NCI-H128 (cell line): ENCODE measurements around the gene GEMIN7.

Experiments
- DNase-seq: peaks from one replicate; lab custom pipeline; 2025; ENCODE audit not compliant: unreplicated experiment; lab: John Stamatoyannopoulos, UW

GEMIN7 gene

DNA sequence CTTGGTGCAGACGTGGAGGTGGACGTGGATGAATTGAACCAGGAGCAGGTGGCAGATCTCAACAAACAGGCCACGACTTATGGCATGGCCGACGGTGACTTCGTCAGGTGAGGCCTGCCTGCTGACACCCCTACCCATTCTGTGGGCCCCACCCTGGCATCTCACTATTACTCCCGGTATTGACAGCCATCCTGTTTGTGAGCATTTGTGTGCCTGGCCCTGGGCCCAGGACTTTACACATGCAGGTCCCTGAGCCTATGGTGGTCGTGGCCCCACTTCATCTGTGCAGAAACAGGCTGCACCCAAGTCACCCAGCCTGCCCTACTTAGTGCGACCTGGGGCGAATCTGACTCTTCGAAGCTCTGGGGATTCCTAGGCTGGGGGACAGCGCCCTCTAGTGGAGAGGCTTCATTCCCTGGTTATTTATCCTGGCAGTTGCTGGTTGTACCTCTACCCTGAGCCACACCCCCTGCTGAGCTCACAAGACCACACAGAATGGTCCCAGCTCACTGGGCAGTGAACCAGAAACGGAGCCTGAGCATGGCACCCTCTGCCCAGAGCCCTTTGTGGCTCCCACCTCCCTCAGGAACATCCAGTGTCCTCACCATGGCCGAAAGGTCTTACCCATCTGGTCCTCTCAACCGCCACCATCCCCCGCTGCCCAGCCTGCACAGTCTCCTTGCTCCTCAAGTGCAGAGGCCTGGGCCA is 19.6 kb upstream of the GEMIN7 start:
- peak; percentile 19 for DNase-seq

DNA sequence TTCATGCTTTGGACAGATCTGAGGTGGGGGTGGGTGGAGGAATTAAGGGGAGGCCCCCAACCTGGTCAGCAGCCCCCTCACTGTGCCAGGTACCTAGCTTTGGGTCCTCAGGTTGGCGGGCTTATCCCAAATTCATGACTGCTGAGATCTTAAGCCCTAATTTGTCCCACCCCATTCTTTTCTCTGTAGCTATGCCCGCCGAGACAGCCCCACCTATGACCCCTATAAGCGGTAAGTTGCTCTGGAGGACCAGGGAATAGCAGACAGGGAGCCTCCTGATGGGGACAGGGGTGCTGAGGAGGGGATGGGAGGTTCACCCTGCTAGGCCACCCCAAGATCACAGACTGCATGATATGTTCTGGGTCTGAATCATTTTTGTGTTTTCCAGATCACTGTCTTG is 17.1 kb upstream of the GEMIN7 start:
- no peak for DNase-seq

DNA sequence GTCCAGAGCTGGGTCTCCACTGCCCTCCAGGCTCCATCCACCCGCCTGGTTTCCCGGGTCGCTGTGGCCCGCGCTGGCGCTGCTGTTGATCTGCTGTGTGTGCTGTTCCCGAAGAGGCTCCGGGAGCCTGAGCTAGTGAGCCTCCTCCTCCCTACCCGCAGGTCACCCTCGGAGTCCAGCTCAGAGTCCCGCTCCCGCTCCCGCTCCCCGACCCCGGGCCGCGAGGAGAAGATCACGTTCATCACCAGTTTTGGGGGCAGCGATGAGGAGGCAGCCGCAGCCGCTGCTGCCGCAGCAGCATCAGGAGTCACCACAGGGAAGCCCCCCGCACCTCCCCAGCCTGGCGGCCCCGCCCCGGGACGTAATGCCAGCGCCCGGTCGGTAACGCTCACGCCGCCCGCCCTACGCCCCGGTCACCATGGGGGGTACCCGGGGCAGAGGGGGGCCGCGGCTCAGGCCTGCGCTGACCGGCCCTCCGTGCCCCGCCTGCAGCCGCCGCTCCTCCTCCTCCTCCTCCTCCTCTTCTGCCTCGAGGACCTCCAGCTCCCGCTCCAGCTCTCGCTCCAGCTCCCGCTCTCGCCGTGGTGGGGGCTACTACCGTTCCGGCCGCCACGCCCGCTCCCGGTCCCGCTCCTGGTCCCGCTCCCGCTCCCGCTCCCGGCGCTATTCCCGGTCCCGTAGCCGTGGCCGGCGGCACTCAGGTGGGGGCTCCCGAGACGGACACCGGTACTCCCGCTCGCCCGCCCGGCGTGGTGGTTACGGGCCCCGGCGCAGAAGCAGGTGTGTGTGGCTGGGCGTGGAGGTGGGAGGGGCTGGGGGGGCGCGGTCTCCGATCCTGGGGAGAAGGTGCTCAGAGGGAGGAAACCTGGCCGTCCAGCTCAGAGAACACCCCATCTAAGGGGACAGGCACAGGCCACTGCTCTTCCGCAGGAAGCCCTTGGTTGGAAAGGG is 14.9 kb upstream of the GEMIN7 start:
- DNase-seq: no peak

DNA sequence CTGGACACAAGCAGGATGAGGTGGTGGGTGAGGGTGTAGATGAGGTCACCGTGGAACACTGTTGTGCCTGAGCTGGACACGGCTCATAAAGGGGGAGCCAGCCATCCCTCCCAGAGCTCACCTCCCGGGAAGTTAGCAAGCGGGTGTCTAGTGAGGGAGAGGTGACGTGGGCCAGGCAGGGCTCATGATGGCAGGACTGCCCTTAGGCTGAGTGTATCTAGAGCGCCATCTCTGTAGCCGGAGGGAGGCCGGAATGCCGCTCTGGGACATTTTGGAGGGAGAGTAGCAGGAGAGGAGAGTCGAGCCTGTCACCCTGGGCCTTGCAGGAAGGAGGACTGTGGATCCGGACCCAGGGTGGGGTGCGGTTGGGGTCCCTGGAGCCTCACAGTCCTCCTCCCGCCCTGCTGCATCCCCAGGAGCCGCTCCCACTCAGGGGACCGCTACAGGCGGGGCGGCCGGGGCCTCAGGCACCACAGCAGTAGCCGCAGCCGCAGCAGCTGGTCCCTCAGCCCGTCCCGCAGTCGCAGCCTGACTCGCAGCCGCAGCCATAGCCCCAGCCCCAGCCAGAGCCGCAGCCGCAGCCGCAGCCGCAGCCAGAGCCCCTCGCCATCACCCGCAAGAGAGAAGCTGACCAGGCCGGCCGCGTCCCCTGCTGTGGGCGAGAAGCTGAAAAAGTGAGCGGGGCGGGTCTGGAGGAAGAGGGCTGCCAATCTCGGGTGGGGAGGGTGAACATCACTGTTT is 12.0 kb upstream of the GEMIN7 start:
- DNase-seq: no peak

DNA sequence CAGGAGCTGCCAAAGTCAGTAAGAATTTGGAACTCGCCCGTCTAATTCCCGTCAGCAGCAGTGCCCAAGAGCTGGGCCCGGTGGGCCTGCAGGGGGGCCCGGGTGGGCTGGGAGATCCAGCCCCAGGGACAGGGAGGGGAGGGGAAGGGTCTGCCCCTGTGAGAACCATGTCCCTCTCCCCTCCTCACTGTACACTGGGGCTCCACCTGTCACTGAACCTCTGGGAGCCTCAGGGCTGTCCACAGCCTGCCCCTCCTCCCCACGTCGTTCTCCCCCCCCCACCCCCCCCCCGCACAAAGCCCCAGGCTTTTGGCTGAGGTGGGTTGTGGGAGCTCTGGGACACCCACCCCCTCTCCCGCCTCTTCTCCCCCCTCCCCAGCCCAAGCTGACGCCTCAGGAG is 11.0 kb upstream of the GEMIN7 start:
- no peak for DNase-seq

DNA sequence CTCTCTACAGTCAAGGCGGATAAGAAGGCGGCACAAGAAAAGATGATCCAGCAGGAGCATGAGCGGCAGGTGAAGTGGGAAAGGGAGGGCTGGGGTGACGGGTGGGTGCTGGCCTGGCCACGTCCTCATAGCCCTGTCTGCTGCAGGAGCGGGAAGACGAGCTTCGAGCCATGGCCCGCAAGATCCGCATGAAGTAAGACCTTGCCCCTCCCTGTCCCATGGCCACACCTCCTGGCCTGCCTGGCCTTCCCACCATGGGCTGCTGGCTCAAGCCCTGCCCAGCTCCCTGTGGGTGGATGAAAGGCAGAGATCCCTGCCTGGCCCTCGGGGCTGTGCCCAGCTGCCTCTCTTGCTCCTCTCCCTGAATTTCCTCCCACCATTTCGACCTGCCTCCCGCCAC is 10.0 kb upstream of the GEMIN7 start:
- no peak for DNase-seq

DNA sequence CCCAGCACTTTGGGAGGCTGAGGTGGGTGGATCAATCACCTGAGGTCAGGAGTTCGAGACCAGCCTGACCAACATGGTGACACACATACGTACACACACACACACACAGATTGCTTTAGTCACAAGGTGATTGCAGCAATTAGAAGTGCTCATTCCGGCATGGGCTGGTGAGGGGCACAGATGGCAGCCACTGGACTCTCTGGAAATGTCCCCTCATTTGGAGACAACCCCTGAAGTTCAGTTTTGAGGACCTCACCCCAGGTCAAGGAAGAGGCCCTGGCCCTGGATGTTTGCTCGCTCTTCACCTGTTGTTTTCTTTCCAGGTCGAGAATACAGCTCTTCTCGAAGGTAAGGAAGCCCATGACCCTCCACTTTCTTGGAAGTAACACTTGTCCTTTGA is 8.8 kb upstream of the GEMIN7 start:
- no peak for DNase-seq

DNA sequence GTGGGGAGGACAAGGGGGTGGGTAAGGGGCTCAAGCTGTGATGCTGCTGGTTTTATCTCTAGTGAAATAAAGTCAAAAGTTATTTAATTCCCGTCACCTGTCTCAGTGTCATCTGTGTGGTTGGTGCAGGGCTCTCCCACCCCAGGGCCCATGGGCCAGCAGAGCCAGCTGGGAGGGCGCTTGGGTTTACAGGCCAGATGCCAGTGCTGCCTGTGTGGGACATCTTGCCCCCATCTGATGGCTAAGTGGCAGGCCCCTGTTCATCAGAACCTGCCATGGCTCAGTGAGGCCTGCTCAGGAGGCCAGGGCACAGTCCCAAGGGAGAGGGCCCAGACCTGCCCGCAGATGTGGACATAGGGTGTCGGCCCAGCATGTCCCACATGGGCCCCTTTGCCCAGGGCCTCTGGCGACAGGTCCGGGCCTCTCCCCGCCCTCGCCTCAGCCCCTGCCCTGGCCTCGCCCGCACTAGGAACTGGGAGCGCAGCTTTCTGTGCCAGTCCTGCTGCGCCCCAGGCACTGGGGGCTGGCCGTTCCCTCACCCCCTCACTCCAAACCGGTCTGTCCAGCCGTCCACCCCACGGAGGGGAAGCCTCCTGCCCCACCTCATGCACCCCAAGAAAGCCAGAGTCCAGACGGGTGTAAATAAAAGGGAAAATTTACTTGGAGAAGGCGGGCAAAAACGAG is 8.1 kb upstream of the GEMIN7 start:
- no peak for DNase-seq

DNA sequence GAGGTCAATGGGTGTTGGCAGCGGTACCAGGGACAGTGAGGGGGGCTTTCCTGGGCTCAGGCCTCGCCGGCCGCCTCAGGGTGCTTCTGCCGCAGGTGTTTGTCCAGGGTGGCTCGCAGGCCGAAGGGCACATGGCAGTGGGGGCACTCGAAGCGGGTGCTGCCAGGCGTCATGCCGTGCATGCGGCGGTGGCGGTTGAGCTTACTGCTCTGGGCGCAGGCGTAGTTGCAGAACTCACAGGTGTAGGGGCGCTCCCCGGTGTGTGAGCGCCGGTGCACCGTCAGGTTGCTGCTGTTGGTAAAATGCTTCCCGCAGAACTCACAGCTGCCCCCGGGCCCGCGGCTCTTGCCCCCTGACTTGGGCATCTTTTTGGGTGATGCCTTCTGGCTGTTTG is 7.5 kb upstream of the GEMIN7 start:
- DNase-seq: no peak

DNA sequence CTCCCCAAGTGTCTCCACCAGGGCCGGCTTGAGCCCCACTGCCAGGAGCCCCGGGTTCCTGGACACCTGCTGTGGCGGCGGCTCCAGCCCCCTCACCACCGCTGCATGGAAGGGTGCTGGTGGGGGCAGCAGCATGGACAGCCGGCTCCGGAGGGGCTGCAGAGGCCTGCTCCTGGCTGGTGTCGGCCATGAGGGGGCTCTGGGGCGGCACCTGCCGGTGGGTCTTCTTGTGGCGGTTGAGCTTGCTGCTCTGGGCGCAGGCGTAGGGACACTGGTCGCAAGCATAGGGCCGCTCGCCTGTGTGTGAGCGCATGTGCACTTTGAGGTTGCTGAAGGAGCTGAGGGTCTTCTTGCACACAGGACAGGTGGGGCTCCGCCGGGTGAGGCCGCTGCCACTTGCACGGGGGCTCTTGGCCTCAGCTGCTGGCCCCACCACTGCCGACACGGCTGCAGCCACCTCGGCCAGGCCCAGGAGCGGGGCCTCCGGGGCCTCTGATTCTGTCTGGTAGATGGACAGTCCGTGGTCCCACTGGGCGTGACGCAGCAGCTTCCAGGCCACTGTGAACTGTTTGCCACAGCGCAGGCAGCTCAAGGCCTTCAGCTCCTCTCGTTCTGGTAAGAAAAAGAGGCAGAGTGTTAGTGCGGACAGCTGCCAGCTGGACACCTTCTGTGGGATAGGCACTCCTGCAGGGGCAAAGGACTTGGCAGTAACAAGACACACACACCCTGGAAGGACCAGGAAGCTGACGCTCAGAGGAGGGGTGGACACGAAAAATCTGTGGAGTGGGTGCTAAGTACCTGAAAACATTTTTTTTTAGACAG is 6.9 kb upstream of the GEMIN7 start:
- no peak for DNase-seq

DNA sequence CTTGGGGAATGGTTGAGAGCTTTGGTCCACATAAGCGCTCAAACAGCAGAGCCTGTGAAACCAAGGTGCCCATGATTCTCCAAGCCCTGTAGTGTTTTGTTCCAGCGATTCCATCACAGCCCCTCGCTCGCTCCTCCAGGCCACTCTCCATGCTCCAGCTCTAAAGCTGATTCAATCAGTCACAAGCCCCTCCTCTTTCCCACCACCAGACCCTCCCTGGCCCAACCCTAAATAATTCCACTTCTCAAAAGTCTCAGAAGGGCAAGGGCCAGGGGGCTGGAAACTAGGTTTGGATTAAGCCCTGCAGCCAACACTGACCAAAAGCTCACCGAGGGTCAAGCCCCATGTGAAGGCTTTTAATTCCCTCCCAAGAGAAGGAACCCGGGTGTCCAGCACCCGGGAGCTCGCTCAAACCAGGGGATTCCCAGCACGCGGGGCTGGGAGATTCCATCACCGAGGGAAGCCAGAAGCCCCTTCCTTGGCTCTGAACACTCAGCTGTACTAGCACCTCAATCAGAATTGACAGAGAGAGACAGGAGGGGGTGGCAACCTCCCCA is 4.2 kb upstream of the GEMIN7 start:
- DNase-seq: no peak

DNA sequence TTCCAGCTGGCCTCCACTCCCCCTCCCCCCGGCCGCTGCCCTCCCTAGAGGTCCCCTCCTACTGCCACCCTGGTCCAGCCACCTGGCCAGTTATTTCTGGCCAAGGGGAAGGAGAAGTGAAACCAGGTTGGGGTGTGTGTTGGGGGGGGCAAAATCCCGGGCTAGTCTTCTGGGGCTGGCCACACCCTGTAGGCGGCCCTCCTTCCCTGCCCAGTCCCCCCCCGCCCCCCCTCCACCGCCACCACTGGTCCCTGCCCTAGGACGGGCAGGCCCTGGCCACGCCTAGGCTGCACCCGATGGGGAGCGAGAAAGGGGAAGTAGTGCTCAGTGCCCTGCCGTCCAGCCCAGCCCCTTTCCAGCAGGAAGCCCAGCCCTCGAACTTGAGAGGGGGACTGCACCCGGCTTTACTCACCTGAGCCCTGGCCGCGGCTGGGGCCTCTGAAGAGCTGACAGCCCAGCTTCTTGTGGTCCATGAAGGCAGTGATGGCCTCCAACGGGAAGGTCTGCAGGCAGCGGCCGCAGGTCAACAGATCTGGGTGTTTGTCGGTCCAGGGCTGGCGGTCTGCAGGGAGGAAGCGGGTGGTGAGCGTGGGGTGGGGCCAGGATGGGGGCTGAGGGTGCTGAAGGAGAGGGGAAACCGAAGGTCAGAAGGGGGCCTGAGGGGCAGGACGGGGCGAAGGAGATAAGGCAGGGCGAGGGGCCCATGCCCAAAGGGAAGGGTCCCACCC is 3.6 kb upstream of the GEMIN7 start:
- DNase-seq: no peak

DNA sequence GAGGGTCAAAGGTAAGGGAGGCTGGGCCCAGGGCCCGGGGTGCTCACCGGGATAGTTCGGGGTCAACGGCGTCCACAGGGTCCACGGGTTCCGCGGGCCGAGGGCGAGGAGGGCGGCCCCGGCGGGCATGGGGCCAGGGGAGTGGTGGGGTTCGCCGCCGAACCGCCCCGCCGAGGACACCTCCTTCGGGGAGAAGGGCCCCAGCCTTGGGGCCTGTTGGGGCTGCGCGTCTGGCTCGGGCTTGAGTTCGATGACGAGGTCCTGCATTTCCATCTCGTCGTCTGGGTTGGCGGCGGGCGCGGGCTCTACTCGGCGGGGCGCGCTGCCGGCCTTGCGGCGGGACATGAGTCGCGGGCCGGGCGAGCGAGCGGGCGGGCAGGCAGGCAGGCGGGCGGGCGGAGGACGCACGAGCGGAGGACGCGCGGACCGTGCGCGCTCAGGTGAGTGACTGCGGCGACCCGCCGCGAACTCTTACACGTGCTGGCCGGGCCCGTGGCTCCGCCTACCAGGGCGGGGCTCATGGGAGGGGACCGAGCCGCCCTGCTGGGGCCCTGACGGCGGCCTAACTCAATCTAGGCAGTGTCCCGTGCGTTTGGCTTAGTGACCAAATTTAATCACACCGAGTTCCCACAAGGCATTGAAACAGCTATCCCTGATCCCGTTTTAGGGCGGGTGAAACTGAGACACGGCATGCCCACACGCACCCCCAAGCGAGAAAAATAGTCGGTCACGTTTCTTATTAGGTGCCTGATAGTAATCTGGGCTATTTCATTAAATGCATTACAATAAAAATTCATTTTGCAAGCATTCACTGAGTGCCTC is 2.8 kb upstream of the GEMIN7 start, which contains the start of gene ZNF296:
Gene ZNF296 (minus strand): TSS at position 450 of the 822 bp plus-strand sequence. CDS start 105 bp downstream, at position 345.
- DNase-seq: peak; percentile 47

DNA sequence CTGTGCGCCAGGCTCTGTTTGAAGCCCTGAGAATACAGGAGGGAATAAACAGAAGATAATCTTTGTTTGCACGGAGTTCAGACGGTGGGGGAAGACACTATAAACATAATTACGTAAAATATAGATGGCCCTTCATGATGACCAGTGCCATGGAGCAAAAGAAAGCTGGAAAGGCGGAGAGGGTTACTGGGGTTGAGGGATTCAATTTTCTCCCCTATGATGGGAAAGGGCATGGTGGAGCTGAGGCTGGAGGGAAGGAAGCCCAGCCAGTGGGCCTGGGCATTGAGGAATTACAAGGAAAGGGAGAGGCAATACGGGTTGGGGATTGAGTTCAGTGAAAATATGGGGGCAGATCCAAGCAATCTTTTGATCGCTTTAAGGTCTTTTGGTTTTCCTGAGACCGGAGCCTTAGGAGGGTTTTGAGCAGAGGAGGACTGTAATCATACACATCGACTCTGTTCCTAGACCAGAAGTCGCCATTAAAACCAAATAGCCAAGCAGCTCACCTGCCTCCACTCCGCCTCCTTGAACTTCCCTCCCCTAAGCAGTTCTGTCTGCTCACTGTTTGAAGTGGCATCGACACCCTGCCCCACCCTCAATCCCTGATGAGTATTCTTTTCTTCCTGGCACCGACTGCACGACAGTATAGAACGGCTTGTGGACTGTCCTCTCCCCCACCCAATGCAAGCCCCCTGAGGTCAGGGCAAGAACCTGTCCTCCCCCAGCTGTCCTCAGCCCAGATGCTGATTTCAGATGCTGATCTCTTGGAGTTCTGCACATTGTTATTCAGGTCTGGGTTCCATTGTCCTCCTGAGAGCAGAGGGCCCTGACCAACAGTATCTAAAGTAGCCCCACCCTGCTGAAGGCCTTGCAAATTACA is 2.0 kb upstream of the GEMIN7 start:
- no peak for DNase-seq

DNA sequence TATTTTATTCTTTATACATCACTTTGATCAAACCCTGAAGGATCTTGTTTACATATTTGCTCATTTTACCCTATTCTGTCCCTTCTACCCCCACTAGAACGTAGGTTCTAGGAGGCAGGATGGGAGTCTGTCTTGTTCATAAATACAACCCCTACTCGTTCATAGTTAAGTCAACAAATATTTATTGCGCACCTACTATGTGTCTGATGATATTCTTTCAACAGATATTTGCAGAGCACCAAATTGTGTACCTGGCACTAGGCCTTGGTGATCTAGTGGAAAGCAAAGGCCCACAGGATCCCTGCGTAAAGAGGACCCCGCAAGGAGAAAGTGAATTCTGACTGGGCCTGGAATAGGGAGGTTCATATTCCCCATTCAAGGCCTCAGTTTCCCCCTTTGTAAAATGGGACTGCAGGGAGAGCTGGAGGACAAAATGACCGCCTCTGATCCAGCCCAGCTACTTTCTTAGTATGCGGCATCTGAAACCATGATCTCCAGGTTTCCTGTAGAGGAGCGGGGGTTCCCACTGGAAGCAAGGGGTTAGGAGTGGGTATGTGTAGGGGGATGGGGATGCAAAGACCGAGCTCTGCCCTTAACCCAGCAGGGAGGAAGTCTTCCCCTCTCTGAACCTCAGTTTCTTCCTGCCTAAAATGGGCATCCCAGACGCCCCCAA is 534 bp upstream of the GEMIN7 start:
- no peak for DNase-seq

DNA sequence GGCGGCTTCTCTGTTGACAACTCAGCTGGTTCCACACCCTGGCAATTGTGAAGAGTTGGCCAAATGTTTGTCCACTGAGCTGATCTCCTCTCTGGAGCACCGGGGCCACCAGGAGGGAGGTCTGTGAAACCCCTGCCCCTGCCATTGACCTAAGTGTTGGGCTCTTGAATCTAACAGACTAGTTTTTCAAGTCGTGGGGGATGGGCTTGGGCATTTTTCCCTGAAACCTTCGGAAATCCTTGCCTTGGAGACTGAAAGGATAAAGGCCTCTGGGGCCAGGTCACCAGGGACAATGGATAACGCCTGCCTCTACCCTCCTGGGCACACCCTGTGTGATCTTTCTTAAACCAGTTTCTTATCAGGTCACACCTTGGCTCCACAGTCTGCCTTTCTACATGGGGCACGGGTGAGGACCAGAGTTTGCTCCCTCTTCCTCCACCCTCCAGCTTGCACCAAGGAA is 881 bp downstream of the GEMIN7 start:
- DNase-seq: no peak

DNA sequence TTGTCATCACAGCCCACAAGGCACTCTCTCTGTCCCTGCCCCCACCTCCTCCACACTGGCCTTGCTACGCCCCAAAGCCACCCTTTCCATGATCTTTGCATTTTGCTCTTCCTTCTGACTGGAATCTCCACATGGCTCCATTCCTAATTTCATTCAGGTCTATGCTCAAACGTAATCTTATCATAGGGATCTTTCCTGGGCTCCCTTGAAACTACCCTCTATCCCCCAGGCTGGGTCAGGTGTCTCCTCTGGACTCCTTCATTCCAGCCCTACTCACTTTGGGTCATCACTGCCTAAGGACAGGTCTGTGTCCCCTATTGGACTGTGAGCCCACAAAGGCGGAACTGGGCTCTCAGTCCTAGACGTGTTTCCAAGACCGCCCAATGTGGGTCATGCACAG is 3.1 kb downstream of the GEMIN7 start:
- DNase-seq: no peak
